Measurements from ENCODE around the gene SRRM2.

Gene SRRM2

GRCh38 chr16:2762711-2763110, 10.3 kb downstream of the SRRM2 start:
- DNase-seq (ENCODE audit: low spot score): no peak

GRCh38 chr16:2763173-2763572, 10.7 kb downstream of the SRRM2 start:
- no peak for DNase-seq (ENCODE audit: low spot score)

- DNase-seq (ENCODE audit: low spot score): no peak
Observed at GRCh38 chr16:2764718-2765117, 12.3 kb downstream of the SRRM2 start.

- no peak for DNase-seq (ENCODE audit: low spot score)
Observed at GRCh38 chr16:2765462-2766404, 13.3 kb downstream of the SRRM2 start.

GRCh38 chr16:2766430-2767139, 14.1 kb downstream of the SRRM2 start:
- no peak for DNase-seq (ENCODE audit: low spot score)

GRCh38 chr16:2767140-2767731, 14.8 kb downstream of the SRRM2 start:
- no peak for DNase-seq (ENCODE audit: low spot score)

- no peak for DNase-seq (ENCODE audit: low spot score)
Observed at GRCh38 chr16:2767891-2768290, 15.5 kb downstream of the SRRM2 start.

- no peak for DNase-seq (ENCODE audit: low spot score)
Observed at GRCh38 chr16:2768403-2769089, 16.1 kb downstream of the SRRM2 start.

- no peak for DNase-seq (ENCODE audit: low spot score)
Observed at GRCh38 chr16:2769100-2769529, 16.7 kb downstream of the SRRM2 start.

GRCh38 chr16:2769675-2770056, 17.2 kb downstream of the SRRM2 start:
- no peak for DNase-seq (ENCODE audit: low spot score)

GRCh38 chr16:2770057-2770951, 17.9 kb downstream of the SRRM2 start:
- DNase-seq (ENCODE audit: low spot score): peak; percentile 27

GRCh38 chr16:2771496-2772402, 19.3 kb downstream of the SRRM2 start:
- no peak for DNase-seq (ENCODE audit: low spot score)

- DNase-seq (ENCODE audit: low spot score): no peak
Observed at GRCh38 chr16:2773188-2773968, 20.9 kb downstream of the SRRM2 start.

GRCh38 chr16:2774161-2774891, 21.9 kb downstream of the SRRM2 start:
- DNase-seq (ENCODE audit: low spot score): no peak

- no peak for DNase-seq (ENCODE audit: low spot score)
Observed at GRCh38 chr16:2775131-2775716, 22.8 kb downstream of the SRRM2 start.

GRCh38 chr16:2775765-2776499, 23.5 kb downstream of the SRRM2 start:
- no peak for DNase-seq (ENCODE audit: low spot score)

- DNase-seq (ENCODE audit: low spot score): no peak
Observed at GRCh38 chr16:2776500-2777139, 24.2 kb downstream of the SRRM2 start.

Measured in hematopoietic multipotent progenitor cell treated with erythropoietin and hydrocortisone succinate and interleukin-3 and kit ligand, for 17 days (in vitro differentiated cells).